ENCODE measurements around the gene SMAD3.
A peak's percentile ranks its signal among the peaks of the same experiment; 100 is the strongest.

SMAD3 gene

GRCh38 chr15:67047149-67047661 lies 18.2 kb upstream of the SMAD3 start:
- no peak for TF ChIP-seq POLR2A (IDR thresholded peaks at IDR 0.05; ENCODE audit: low read length)
- no peak for TF ChIP-seq GATA1 (IDR thresholded peaks at IDR 0.05; ENCODE audit: low read depth, low read length)
- no peak for DNase-seq

GRCh38 chr15:67048281-67049279 lies 16.8 kb upstream of the SMAD3 start:
- peak; percentile 49 to 54 for DNase-seq

GRCh38 chr15:67049351-67050044 lies 15.9 kb upstream of the SMAD3 start:
- no peak for DNase-seq
- TF ChIP-seq POLR2A (IDR thresholded peaks at IDR 0.05; ENCODE audit: low read length) (no peak), GATA1 (IDR thresholded peaks at IDR 0.05; ENCODE audit: low read depth, low read length) (no peak)

More at GRCh38 chr15:67048281-67049279, 16.8 kb upstream of the SMAD3 start:
- TF ChIP-seq GATA1 (IDR thresholded peaks at IDR 0.05; ENCODE audit: low read depth, low read length): no peak
- no peak for TF ChIP-seq POLR2A (IDR thresholded peaks at IDR 0.05; ENCODE audit: low read length)

- no peak for DNase-seq
- TF ChIP-seq POLR2A (IDR thresholded peaks at IDR 0.05; ENCODE audit: low read length) (no peak), GATA1 (IDR thresholded peaks at IDR 0.05; ENCODE audit: low read depth, low read length) (no peak)
Observed at GRCh38 chr15:67050062-67050461, 15.3 kb upstream of the SMAD3 start.

GRCh38 chr15:67050522-67051087 lies 14.8 kb upstream of the SMAD3 start:
- DNase-seq: no peak
- no peak for TF ChIP-seq POLR2A (IDR thresholded peaks at IDR 0.05; ENCODE audit: low read length)
- no peak for TF ChIP-seq GATA1 (IDR thresholded peaks at IDR 0.05; ENCODE audit: low read depth, low read length)

GRCh38 chr15:67051088-67052045 lies 14.0 kb upstream of the SMAD3 start:
- TF ChIP-seq POLR2A (IDR thresholded peaks at IDR 0.05; ENCODE audit: low read length) (no peak), GATA1 (IDR thresholded peaks at IDR 0.05; ENCODE audit: low read depth, low read length) (no peak)
- peak in 1 of 2 experiments; percentile 8 for DNase-seq

GRCh38 chr15:67054676-67055075 lies 10.7 kb upstream of the SMAD3 start:
- TF ChIP-seq GATA1 (IDR thresholded peaks at IDR 0.05; ENCODE audit: low read depth, low read length): no peak
- TF ChIP-seq POLR2A (IDR thresholded peaks at IDR 0.05; ENCODE audit: low read length): no peak
- no peak for DNase-seq

- DNase-seq: no peak
- TF ChIP-seq POLR2A (IDR thresholded peaks at IDR 0.05; ENCODE audit: low read length) (no peak), GATA1 (IDR thresholded peaks at IDR 0.05; ENCODE audit: low read depth, low read length) (no peak)
Observed at GRCh38 chr15:67059127-67059553, 6.3 kb upstream of the SMAD3 start.

GRCh38 chr15:67061811-67062368 lies 3.5 kb upstream of the SMAD3 start:
- no peak for DNase-seq
- TF ChIP-seq POLR2A (IDR thresholded peaks at IDR 0.05; ENCODE audit: low read length) (no peak), GATA1 (IDR thresholded peaks at IDR 0.05; ENCODE audit: low read depth, low read length) (no peak)

- no peak for DNase-seq
- TF ChIP-seq POLR2A (IDR thresholded peaks at IDR 0.05; ENCODE audit: low read length) (no peak), GATA1 (IDR thresholded peaks at IDR 0.05; ENCODE audit: low read depth, low read length) (no peak)
Observed at GRCh38 chr15:67062369-67062985, 2.9 kb upstream of the SMAD3 start.

- peak; percentile 50 to 67 for DNase-seq
- TF ChIP-seq POLR2A (IDR thresholded peaks at IDR 0.05; ENCODE audit: low read length) (no peak), GATA1 (IDR thresholded peaks at IDR 0.05; ENCODE audit: low read depth, low read length) (no peak)
Observed at GRCh38 chr15:67063689-67064606, 1.5 kb upstream of the SMAD3 start.

All from erythroblast (primary cell).